Left lung (tissue), 10 donors: ENCODE data around the gene LTBR. TPM values are rescaled to one million over a fixed set of nuclear protein-coding genes. Genes with fewer than 3 reads are reported as not detected.

Experiments used
- ATAC-seq: fragments of 200-7000 bp; cut with Tn5 transposase; one replicate; pipeline ENCODE4 v1.9.1; 2020; ENCODE audit warnings: moderate library complexity
- DNase-seq, 4 donors: peaks; one replicate each; pipeline ENCODE4 v3.0.0-alpha.2; 2013 to 2020
- H3K27ac ChIP-seq, 2 donors: fragments of 200-600 bp; sonication (generic) in 1 of 2; one replicate each; pipeline versions ENCODE4 v1.5.0 to v1.8.0; 2020 to 2021
- H3K27me3 ChIP-seq, 2 donors: fragments of 200-600 bp; sonication (generic) in 1 of 2; one replicate each; pipeline versions ENCODE4 v1.5.0 to v1.8.0; 2020 to 2021
- H3K36me3 ChIP-seq, 2 donors: fragments of 200-600 bp; sonication (generic) in 1 of 2; one replicate each; pipeline versions ENCODE4 v1.5.0 to v1.8.0; 2020 to 2021
- H3K4me1 ChIP-seq, 2 donors: fragments of 200-600 bp; one replicate each; pipeline ENCODE4 v1.8.0; 2021
- H3K4me3 ChIP-seq, 2 donors: fragments of 200-600 bp; sonication (generic) in 1 of 2; one replicate each; pipeline versions ENCODE4 v1.5.0 to v1.8.0; 2020 to 2021; ENCODE audit warnings: mild to moderate bottlenecking in 1 of 2
- H3K9me3 ChIP-seq, 2 donors: fragments of 200-600 bp; sonication (generic) in 1 of 2; one replicate each; pipeline versions ENCODE4 v1.5.0 to v1.8.0; 2020 to 2021
- intact Hi-C, 2 donors: fragments of 100-400 bp; cut with DNase I; formaldehyde crosslinking; loops; one replicate each; pipeline versions ENCODE4 v1.11.2 to v1.14.2; 2022
- polyA plus RNA-seq, 6 donors: library from polyadenylated mRNA; unstranded; fragments of 120-200 nt; gene quantifications; one replicate each; pipeline ENCODE4 v1.2.1, GENCODE V29; 2013; ENCODE audit not compliant: insufficient read length in 6 of 6
- total RNA-seq, 2 donors: library from RNA; stranded (reverse); fragmentation: NEBNext Ultra II Directional; extraction: Animal tissue kit (Norgen Biotek cat#: 25700); gene quantifications; one replicate each; pipeline ENCODE4 v1.2.1, GENCODE V29; 2021
- TF ChIP-seq, protein P1 (sequence below), 2 donors: fragments of 200-600 bp; sonication (generic) in 1 of 2; IDR thresholded peaks; one replicate each; pipeline versions ENCODE4 v1.5.0 to v1.8.0; 2021; ENCODE audit warnings: antibody characterized with exemption in 2 of 2
- donor health status: DM: no; HTN: yes; CAD: no.
- donor health status: DM: no; HTN: no; CAD: no.

Gene LTBR
- total and polyA plus RNA-seq, 8 donors: 66.6 to 153 (median 90.7) TPM

GRCh38 chr12:6368906-6369525 lies 14.9 kb upstream of the LTBR start:
- peak overlapping the region in 1 of 2 donors; percentile 86 for H3K27ac ChIP-seq
- no peaks in the 10 kb centered on the region for H3K9me3 ChIP-seq
- TF ChIP-seq, protein P1, sequence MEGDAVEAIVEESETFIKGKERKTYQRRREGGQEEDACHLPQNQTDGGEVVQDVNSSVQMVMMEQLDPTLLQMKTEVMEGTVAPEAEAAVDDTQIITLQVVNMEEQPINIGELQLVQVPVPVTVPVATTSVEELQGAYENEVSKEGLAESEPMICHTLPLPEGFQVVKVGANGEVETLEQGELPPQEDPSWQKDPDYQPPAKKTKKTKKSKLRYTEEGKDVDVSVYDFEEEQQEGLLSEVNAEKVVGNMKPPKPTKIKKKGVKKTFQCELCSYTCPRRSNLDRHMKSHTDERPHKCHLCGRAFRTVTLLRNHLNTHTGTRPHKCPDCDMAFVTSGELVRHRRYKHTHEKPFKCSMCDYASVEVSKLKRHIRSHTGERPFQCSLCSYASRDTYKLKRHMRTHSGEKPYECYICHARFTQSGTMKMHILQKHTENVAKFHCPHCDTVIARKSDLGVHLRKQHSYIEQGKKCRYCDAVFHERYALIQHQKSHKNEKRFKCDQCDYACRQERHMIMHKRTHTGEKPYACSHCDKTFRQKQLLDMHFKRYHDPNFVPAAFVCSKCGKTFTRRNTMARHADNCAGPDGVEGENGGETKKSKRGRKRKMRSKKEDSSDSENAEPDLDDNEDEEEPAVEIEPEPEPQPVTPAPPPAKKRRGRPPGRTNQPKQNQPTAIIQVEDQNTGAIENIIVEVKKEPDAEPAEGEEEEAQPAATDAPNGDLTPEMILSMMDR (IDR thresholded peaks at IDR 0.05): no peak

GRCh38 chr12:6369916-6370575 lies 13.9 kb upstream of the LTBR start:
- intact Hi-C loops: no loop called here
- TF ChIP-seq, protein P1 (IDR thresholded peaks at IDR 0.05): no peak
- DNase-seq (no peak), ATAC-seq (no peak)
- Histone ChIP-seq H3K27me3 (no peaks in the 10 kb centered on the region), H3K36me3 (no peaks in the 10 kb centered on the region), H3K4me1 (peaks cover 19 to 64% of the 10 kb centered on the region in 2 donors), H3K9me3 (no peaks in the 10 kb centered on the region), H3K4me3 (peak overlapping the region in 1 of 2 donors; percentile 22), H3K27ac (peak overlapping the region; percentile 7 to 48)

More at GRCh38 chr12:6368906-6369525, 14.9 kb upstream of the LTBR start:
- intact Hi-C loops: no loop called here
- H3K36me3 ChIP-seq: no peaks in the 10 kb centered on the region
- ATAC-seq (no peak), DNase-seq (no peak)
- no peak overlapping the region for H3K4me3 ChIP-seq
- H3K27me3 ChIP-seq: no peaks in the 10 kb centered on the region
- peaks cover 19 to 74% of the 10 kb centered on the region in 2 donors for H3K4me1 ChIP-seq

DNA sequence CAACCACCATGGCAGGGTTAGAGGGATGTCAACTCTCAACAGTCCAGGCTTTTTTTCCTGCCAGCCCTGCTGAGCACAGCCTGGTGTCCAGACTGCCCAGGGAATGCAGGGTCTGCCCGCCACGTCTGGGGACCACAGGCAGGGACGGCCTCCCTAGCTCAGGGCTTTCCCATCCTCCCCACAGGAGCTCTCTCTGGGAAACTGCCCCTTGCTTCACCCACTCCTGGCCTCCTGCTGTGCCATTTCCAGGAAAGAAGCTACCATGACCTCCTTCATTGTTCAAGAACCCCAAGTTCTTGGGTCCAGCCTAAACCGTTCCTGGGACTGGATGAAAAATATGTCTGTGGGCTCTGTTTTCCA lies 13.4 kb upstream of the LTBR start:
- ATAC-seq (no peak), DNase-seq (no peak)
- H3K36me3 ChIP-seq: no peaks in the 10 kb centered on the region
- H3K4me1 ChIP-seq: peaks cover 19 to 61% of the 10 kb centered on the region in 2 donors
- H3K27ac ChIP-seq: peak overlapping the region; percentile 7 to 48
- no peaks in the 10 kb centered on the region for H3K9me3 ChIP-seq
- intact Hi-C loops: no loop called here
- TF ChIP-seq, protein P1 (IDR thresholded peaks at IDR 0.05): no peak
- H3K27me3 ChIP-seq: no peaks in the 10 kb centered on the region
- H3K4me3 ChIP-seq: peak overlapping the region in 1 of 2 donors; percentile 22

DNA sequence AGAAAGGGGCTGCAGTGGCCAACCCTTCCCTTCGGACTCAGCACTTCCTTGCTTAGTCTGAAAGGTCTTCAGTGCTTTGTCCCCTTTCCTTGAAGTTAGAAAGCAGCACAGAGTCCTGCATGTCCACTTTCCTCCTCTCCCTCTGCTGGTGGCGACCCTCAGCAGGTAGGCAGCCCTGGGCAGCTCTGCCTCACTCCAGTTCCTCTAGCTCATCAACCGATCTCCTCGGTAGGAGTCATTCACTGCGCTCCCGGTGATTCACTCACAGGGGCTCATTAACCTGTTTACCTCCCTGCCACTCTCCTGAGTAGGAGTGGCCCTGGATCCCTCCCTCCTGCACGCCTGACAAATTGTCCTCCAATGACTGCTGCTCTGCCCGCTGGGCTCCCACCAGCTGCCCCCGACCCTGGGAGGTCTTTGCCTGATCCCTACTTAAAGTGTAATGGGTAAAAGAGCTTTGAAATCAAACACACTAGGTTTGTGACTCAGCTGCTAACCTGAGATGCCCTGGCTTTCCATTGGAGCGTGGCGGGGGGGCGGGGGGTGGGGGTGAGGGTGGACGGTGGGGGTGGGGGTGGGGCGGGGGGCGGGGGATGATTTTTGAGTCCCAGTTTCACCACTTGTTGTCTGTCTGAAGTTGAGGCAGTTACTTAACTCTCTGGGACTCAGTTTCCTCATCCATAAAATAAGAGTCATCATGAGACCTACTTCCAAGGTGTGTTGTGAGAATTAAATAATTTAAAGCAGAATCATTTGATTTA lies 12.8 kb upstream of the LTBR start:
- TF ChIP-seq, protein P1 (IDR thresholded peaks at IDR 0.05): no peak
- DNase-seq (peak in 1 of 4 donors; percentile 72), ATAC-seq (peak; percentile 39)
- H3K27ac ChIP-seq: peak overlapping the region; percentile 81 to 87
- no peaks in the 10 kb centered on the region for H3K36me3 ChIP-seq
- H3K9me3 ChIP-seq: no peaks in the 10 kb centered on the region
- no peaks in the 10 kb centered on the region for H3K27me3 ChIP-seq
- H3K4me1 ChIP-seq: peaks cover 22 to 67% of the 10 kb centered on the region in 2 donors
- H3K4me3 ChIP-seq: peak overlapping the region in 1 of 2 donors; percentile 48
- intact Hi-C loops: no loop called here
